GM19467 (cell line): Measurements from ENCODE around the gene COBL.

Experiments used
- ATAC-seq: cut with Tn5 transposase; IDR thresholded peaks from one replicate; pipeline ENCODE4 v1.9.1; 2021; ENCODE audit warnings: mild to moderate bottlenecking, moderate library complexity; ENCODE audit not compliant: unreplicated experiment

COBL gene

GRCh38 chr7:51082940-51083533 is 233.6 kb downstream of the COBL start:
- ATAC-seq, result no peak

- no peak for ATAC-seq
Measured at GRCh38 chr7:51082096-51082840, 234.3 kb downstream of the COBL start.

DNA sequence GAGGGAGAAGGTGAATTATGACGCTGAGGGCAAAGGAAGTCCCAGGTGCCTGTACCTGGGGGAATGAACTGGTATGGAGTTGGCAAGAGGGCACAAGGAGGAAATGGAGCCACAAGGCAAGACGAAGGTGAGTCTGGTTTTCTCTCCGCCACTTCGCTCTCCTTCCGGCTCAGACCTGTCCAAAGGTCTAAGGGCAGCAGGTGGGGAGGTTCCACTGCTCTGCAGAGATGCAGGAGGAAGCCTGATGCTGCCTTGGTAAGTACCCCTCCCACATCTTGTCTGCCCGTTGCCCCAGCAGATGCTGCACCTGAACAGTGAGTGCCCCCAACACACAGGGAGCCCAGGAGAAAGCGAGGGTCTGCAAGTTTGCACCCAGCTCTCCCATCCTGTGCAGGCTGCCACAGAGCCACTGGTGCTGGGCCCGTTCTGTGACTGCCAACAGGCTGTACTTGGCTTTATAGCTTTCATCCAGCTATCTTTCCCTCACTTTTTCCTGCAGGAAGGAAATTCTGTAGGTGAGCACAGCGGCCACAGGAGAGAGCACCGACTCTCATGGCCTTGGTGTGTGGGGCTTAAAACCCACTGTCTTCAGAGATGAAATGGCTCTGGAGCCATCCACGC is 235.2 kb downstream of the COBL start:
- ATAC-seq, result no peak

GRCh38 chr7:51080622-51081269 is 235.9 kb downstream of the COBL start:
- ATAC-seq, result no peak

GRCh38 chr7:51080216-51080615 is 236.4 kb downstream of the COBL start:
- ATAC-seq, result no peak

DNA sequence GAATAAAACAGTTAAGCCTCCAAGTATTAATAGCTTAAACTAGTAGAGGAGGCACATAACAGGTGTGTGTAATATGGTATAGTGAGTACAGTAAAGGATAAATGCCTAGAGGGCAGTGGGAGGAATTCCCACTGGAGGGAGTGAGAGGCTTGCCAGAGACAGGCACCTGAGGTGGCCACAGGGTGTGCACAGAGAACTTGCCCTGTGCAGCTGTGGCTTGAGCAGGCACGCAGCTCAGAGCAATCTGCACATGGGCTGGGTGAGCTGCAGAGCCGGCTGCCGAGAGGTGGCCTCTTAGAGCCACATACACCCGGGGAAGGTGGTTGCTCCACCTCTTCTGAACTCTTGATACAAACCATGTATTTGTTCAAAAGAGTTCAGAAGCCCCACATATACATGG is 237.1 kb downstream of the COBL start:
- no peak for ATAC-seq

- no peak for ATAC-seq
Measured at GRCh38 chr7:51078653-51079052, 238.0 kb downstream of the COBL start.

DNA sequence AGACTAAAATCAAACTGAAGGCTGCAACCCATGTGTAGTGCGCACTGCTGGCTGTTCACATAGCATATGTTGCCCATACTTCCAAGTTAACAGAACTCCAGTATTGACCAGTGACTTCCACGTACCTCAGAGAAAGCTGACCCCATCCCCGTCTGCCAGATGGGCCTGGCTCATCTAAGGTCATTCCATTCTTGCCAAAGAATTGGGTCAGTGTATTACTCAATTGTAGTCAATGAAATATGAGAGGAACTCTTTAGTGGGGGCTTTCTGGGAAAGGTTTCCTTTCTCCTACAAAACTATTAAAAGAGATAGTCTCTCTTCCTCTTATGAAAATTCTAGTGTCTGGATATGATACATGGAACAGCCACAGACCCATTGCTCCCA is 238.6 kb downstream of the COBL start:
- no peak for ATAC-seq

DNA sequence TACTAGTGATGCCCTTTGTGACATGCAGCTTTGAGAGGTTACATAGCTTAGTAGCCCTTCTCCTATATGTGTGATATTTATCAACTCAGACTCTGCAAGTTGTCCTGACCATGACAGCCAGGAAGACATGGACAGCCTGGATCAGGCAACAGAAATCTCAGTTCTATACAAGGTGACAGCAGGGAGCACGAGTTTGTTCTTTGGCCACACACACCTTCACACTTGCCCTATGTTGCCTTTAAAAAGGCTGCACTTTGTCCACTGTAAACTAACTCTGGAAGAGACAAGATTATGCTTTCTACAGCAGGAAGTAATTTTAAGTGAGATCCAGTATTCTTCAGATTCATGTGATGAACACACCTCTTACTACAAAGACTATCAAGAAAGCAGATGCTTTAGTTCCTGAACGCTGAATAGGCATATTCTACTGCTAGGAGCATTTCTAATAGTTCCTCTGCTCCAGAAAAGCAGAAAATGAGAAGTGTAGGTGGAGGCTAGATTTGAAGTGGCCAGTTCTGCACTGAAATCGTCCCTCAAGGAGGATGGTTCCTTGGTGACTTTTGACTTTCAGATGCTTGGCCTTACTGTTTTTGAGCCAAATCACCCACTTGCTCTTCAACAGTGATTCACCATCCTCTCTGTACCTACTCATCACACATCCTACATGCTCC is 239.2 kb downstream of the COBL start:
- no peak for ATAC-seq

- no peak for ATAC-seq
Measured at GRCh38 chr7:51075681-51076580, 240.7 kb downstream of the COBL start.

DNA sequence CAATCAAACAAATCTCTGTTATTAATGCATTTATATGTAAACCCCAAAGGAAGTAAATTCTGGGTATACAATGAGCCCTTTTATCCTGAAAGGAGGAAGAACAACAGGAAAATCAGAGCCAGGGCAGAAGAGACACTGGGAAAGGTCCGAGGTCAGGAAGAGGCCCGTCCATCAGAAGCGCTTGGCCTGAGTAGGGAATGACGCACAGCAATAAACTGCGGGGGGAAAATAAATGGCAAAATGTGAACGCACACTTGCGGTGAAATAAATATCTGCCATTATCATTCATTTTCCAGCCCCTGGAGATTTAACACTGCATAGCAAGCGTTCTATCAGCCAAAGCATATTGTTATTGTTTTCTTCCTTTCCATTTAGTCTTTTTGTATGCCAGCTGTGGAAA is 243.4 kb downstream of the COBL start:
- no peak for ATAC-seq

DNA sequence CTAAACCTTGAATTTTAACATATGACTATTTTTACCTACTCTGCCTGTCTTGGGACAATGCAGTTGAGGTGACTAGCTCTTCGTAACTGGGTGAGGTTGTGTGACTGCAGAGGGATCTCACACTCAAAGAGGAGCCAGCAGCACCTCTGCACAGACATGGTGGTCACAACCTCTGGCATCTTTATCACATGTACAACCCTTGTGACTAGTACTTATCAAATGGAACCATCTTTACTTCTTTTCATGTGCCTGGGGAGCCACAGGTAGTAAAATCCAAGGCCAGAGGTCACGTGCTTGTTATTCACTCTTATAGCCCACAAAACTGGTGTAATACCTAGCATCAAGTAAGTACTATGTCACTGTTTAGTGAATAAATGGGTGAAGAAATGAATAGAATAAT is 244.3 kb downstream of the COBL start:
- no peak for ATAC-seq

GRCh38 chr7:51071427-51071826 is 245.2 kb downstream of the COBL start:
- no peak for ATAC-seq

GRCh38 chr7:51070151-51070550 is 246.5 kb downstream of the COBL start:
- no peak for ATAC-seq

GRCh38 chr7:51069411-51070083 is 247.1 kb downstream of the COBL start:
- ATAC-seq, result no peak

- ATAC-seq, result no peak
Measured at GRCh38 chr7:51068401-51068800, 248.2 kb downstream of the COBL start.

DNA sequence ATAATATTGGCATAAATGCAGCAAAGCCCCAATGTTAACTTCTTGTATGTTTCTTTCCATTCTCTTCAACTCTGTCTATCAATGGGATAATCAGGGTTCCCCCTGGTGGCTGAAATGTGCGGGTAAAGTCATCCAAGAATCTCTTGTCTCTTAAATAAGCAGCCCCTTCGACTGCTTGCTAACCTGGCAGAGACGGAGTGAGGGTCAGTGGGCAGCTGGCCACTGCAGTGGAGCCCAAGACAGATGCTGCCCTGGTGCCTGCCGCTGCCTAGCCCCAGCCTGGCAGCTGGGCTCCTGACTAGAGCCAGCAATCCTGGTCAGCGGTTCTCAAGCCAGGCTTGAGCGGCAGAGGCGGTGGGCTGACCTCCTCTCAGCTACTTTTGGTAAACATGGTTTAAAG is 248.9 kb downstream of the COBL start:
- ATAC-seq, result no peak

DNA sequence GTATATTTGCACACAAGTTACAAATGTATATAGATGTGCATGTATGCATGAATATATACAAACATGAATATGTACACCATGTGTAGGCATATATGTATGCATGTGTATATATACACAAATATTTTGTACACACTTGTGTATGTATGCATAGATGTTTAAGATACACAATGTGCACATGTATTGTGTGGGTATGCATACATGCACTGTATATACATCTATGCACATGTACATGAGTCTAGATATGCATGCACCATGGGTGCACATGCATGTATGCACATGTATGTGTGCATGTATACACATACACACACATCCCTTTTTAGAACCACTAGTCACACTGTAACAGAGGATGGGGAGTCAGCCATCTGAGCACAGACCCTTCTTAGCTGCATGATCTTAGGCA is 249.4 kb downstream of the COBL start:
- no peak for ATAC-seq

DNA sequence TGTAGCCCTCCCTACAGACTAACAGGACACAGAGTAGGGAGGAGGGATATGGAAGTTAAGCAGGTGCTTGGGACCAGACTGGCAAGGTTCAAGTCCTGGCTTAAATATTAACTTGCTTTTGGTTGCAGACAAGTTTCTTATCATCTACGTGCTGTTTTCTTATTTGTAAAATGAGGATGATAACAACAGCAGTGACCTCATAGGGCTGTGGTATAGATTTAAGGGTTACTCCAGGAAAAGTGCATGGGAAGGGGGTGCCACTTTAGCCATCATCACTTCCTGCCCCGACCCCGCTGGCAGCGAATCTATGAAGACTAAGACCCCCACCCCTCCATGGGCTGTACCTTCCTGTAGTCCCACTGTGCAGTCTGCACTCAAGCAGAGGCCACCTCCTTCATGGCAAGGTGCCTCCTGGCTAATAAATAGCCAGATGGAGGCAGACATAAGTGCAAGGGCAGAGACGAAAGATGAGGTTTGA is 250.2 kb downstream of the COBL start:
- no peak for ATAC-seq

GRCh38 chr7:51065766-51066165 is 250.8 kb downstream of the COBL start:
- no peak for ATAC-seq
